CD4-positive, alpha-beta T cell treated with Interferon gamma for 1 hour (primary cell): ENCODE results near the gene KCNA4.
"Not testable (repeated sequence)": the region's sequence is repeated elsewhere in the genome, so short reads cannot be mapped to it uniquely, and the experiment has no call there.

ENCODE experiments used
- DNase-seq: peaks from one replicate; pipeline ENCODE4 v3.0.0-alpha.2; 2020

The KCNA4 gene

GRCh38 chr11:30016588-30017363, at the start of gene KCNA4:
Gene KCNA4 (minus strand): TSS chr11:30017030. CDS start chr11:30012678, 4,352 bp downstream.
- no peak for DNase-seq

DNA sequence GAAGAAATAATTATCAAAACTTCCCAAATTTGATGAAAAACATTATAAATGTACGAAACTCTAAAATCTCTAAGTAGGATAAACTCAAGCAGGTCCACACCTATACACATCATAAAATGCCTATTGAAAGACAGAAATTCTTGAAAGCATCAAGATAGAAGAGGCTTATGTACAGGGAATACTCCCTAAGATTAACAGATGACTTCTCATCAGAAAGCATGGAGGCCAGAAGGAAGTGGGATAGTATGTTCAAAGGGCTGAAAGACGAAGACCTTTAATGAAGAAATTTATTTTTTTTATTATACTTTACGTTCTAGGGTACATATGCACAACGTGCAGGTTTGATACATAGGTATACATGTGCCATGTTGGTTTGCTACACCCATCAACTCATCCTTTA, 45.3 kb upstream of the KCNA4 start:
- DNase-seq = no peak

- DNase-seq = no peak
These were observed 42.5 kb upstream of the KCNA4 start for GRCh38 chr11:30059172-30059815.

GRCh38 chr11:30049214-30049613, 32.4 kb upstream of the KCNA4 start:
- no peak for DNase-seq

DNA sequence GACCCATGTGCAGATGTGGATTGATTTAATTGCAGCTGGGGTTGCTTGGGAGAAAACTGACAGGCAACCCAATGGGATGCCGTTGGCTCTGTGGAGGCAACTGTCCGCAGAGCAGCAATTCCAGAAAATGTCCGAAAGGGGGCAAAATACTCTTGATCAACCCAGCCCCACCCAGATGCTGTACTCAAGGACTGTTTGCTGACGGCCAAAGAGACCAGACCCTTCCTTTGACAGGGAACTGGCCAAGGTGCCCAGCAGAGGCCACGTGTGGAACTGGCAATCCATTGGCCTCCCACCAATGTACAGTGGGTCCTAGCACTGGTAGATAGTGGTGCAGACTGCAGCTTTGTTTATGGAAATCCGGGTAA, 29.7 kb upstream of the KCNA4 start:
- no peak for DNase-seq

- DNase-seq = no peak
These were observed 29.2 kb upstream of the KCNA4 start for GRCh38 chr11:30045921-30046577.

- DNase-seq = no peak
These were observed 28.3 kb upstream of the KCNA4 start for GRCh38 chr11:30045144-30045543.

DNA sequence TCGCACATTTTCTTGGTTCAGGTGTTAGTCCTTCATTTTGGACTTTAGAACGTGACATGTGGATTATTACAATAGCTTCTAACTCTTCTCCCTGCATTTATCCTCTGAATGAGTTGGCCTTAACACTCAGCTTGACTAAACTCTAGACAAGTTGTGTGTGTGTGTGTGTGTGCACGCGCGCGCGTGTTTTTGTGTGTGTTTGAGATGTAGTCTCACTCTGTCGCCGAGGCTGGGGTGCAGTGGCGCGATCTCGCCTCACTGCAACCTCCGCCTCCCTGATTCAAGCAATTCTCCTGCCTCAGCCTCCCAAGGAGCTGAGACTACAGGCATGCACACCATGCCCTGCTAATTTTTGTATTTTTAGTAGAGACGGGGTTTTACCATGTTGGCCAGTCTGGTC, 24.3 kb upstream of the KCNA4 start:
- no peak for DNase-seq

DNA sequence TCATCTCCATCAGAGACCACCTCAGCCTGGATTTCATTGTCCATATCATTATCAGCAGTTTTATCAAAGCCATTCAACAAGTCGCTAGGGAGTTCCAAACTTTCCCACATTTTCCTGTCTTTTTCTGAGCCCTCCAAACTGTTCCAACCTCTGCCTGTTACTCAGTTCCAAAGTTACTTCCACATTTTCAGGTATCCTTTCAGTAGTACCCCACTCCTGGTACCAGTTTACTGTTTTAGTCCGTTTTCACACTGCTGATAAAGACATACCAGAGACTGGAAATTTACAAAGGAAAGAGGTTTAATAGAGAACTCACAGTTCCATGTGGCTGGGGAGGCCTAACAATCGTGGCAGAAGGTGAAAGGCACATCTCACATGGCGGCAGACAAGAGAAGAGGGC, 17.9 kb upstream of the KCNA4 start:
- not testable (repeated sequence) for DNase-seq

GRCh38 chr11:30034166-30034565, 17.3 kb upstream of the KCNA4 start:
- DNase-seq = not testable (repeated sequence)

DNA sequence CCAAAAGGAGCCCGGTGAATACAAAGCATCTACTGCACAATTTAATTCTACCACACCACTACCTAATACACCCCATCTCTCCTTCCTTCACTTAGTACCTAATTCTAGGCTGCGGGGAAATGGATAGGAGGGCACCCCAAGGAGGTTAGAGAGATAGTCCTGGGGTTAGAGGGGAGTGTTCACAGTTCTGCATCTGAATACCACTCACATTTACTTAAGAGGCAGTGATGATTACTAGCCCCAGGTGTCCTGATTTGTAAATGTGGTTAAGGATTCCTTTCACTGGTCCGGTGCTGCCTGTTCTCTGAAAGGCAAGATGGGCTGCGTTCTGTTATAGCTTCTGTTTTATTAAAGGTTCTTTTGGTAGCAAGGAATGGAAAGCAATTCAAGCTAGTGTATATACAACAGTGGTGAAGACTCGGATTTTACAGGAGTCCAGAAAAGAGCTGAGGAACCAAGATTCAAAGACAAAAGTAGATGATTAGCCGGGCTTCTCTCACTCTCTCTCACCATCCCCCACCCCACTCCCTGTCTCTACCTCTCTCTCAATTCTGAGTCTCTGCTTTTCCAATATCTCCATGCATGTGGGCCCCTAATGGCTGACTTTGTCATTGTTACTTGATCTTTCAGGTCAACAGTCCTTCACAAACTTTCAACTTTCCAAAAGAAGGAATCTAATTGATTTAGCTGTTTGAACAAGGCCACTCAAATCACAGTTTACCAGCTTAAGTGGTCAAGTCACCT, 8.7 kb upstream of the KCNA4 start:
- no peak for DNase-seq

- no peak for DNase-seq
These were observed 6.2 kb upstream of the KCNA4 start for GRCh38 chr11:30023074-30023473.

- DNase-seq = no peak
These were observed 2.7 kb upstream of the KCNA4 start for GRCh38 chr11:30019481-30019880.

DNA sequence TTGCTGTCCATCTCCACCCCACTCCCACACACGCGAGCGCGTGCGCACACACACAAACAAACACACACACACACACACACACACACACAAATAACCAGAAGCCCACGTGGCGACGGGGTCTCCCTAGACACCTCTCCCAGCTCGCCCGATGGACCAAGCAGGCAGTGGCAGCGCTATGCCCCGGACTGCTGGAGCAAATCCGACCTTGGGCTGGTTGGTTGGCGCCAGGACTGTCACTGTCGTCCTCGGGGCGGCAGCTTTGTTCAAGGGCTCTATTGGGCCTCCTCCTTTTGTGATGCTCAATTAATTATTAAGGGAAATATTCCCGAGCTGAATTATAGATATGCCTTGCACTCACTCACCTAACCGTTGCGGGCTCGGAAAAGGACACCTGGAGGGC, 1.7 kb upstream of the KCNA4 start:
- no peak for DNase-seq

DNA sequence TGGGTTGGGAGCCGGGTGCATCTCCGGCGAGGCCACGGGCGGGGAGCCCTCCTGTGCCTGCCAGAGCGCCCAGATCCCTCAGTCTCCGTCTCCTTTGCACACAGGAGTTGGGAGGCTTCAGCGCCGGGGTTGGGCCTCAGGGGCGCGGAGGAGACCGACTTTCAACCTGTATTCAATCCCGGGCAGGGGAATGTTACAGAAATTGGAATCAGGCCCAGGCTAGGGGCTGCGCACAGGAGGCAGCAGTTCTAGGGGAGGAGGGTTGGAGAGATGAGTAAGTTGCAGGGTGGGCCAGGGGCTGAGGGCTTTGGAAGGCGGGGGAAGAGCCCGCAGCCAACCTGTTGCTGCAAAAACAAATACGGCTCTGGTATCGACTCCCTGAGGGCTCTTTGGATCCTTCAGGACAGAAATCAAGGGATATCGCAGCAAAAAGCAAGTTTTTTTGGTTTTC, 640 bp upstream of the KCNA4 start:
- no peak for DNase-seq

DNA sequence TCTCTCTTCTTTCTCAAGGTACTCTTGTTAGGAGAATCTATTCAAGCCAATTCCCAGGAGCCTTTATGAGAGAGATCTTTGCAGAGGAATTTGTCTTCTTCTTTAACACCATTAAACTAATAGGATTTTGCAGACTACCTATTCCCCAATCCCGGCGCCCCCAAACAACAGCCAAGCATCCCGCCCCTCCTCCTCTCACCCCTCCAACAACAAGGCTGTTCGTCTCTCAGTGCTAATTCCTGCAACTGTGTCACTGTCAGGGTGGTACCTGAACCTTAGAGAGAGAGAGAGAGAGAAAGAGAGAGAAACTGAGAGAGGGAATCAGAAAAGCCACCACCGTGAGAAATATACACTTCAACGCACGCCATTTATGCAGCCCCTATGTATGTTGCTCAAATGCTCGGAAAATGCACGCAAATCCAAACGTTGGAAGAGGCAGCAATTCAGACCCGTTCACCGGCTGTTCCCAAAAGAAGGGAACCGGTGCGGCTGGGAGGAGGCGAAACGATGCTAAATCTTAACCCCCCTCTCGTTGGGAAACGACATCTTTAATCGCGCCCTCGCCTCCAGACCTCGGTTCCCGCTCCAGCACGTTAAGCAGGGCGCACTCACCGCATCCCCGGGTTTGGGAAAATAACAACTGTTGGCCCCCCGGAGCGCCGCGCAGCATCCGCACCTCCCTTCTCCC, 961 bp downstream of the KCNA4 start:
- no peak for DNase-seq

- DNase-seq = no peak
These were observed 4.5 kb downstream of the KCNA4 start for GRCh38 chr11:30012346-30012745.

GRCh38 chr11:30009060-30009459, 7.8 kb downstream of the KCNA4 start:
- DNase-seq = no peak

DNA sequence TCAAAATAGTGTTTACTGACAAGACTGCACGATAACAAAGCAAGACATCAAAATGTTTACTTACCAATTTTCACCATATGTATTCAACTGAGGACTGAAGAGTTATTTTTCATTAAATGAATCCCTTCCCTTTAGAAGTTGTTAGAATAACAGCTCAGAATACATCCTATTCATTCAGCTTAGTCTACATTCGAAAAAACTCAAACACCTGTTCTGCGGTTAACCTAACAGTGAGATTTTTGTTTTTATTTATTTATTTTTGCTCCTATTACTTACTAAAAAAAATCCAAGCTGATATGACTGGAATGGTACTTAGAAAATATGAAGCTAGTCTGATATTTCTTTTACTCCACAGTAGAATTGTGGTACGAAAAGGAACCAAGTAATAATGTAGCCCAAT, 10.0 kb downstream of the KCNA4 start:
- DNase-seq = no peak

- DNase-seq = no peak
These were observed 14.6 kb downstream of the KCNA4 start for GRCh38 chr11:30002157-30002785.

- DNase-seq = no peak
These were observed 15.7 kb downstream of the KCNA4 start for GRCh38 chr11:30000986-30001750.
